Measurements from ENCODE around the gene TENM3. TPM values are rescaled to one million over a fixed set of nuclear protein-coding genes. Genes with fewer than 3 reads are reported as not detected.

The TENM3 gene
- total RNA-seq, 4 donors from 2014 or later: 0.69 to 8.2 (median 2.3) TPM

DNA sequence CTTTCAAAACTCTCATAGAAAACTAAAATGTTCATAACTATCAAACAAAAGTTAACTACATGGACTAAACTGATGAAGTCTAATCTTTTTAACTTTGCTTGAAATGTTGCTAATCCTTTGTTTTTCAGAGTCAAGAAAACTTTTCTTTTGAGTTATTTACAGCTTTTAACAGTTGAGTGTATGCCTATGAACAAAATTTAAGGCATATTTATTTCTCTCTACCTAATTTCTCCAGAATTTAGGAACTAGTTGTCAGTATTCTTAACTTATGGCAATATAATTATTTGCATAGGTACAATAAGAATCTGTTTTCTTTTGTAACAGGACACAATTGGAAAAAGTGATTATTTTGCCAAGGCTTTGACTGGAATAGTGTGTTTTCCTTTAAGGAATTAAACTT lies 23.8 kb downstream of the TENM3 start:
- intact Hi-C loops (cut with DNase I; ENCODE audit: low total_unique reads): no loop called here
- no peak overlapping the region for H3K4me3 ChIP-seq (ENCODE audit: low read depth, poor library complexity, severe bottlenecking)
- no peak for TF ChIP-seq POLR2A (IDR thresholded peaks at IDR 0.05)
- TF ChIP-seq, protein P1, sequence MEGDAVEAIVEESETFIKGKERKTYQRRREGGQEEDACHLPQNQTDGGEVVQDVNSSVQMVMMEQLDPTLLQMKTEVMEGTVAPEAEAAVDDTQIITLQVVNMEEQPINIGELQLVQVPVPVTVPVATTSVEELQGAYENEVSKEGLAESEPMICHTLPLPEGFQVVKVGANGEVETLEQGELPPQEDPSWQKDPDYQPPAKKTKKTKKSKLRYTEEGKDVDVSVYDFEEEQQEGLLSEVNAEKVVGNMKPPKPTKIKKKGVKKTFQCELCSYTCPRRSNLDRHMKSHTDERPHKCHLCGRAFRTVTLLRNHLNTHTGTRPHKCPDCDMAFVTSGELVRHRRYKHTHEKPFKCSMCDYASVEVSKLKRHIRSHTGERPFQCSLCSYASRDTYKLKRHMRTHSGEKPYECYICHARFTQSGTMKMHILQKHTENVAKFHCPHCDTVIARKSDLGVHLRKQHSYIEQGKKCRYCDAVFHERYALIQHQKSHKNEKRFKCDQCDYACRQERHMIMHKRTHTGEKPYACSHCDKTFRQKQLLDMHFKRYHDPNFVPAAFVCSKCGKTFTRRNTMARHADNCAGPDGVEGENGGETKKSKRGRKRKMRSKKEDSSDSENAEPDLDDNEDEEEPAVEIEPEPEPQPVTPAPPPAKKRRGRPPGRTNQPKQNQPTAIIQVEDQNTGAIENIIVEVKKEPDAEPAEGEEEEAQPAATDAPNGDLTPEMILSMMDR (IDR thresholded peaks at IDR 0.05): no peak
- no peak for DNase-seq (ENCODE audit: low spot score in 2 of 2)

GRCh38 chr4:182268966-182269365 lies 25.8 kb downstream of the TENM3 start:
- TF ChIP-seq, protein P1 (IDR thresholded peaks at IDR 0.05): no peak
- no peak for TF ChIP-seq POLR2A (IDR thresholded peaks at IDR 0.05)
- DNase-seq (ENCODE audit: low spot score in 2 of 2): peak in 1 of 2 donors; percentile 8
- 86 to 88% methylated on average over 3 of the region's 3 CpGs for WGBS, 2 donors
- no peak overlapping the region for H3K4me3 ChIP-seq (ENCODE audit: low read depth, poor library complexity, severe bottlenecking)
- intact Hi-C loops (cut with DNase I; ENCODE audit: low total_unique reads): no loop called here

DNA sequence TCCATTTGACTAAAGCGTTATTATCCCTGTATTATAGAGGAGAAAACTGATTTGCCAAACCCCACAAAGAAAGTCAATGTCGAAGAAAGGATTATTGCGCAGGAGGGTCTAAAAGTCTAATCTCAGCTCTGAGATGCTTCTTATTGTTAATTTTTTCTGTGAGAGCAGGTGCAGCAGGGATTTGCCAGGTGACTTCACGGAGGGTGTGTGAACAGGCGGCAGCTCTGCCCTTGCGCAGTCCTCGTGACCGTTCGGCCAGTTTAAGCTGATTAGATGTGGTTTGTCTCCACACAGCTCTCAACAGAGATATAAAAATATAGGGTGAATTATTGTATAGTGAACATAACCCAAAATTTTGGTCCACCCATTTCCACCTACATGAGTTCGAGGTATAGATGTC lies 28.5 kb downstream of the TENM3 start:
- intact Hi-C loops (cut with DNase I; ENCODE audit: low total_unique reads): no loop called here
- TF ChIP-seq, protein P1 (IDR thresholded peaks at IDR 0.05): no peak
- TF ChIP-seq POLR2A (IDR thresholded peaks at IDR 0.05): no peak
- no peak overlapping the region for H3K4me3 ChIP-seq (ENCODE audit: low read depth, poor library complexity, severe bottlenecking)
- 95% methylated on average over 10 of the region's 10 CpGs for WGBS, 2 donors
- DNase-seq (ENCODE audit: low spot score in 2 of 2): no peak

- no peak overlapping the region for H3K4me3 ChIP-seq (ENCODE audit: low read depth, poor library complexity, severe bottlenecking)
- DNase-seq (ENCODE audit: low spot score in 2 of 2): no peak
- TF ChIP-seq, protein P1 (IDR thresholded peaks at IDR 0.05): no peak
- intact Hi-C loops (cut with DNase I; ENCODE audit: low total_unique reads): no loop called here
- WGBS, 2 donors: 90 to 91% methylated on average over 7 of the region's 7 CpGs
Observed at GRCh38 chr4:182272151-182272550, 28.9 kb downstream of the TENM3 start.

DNA sequence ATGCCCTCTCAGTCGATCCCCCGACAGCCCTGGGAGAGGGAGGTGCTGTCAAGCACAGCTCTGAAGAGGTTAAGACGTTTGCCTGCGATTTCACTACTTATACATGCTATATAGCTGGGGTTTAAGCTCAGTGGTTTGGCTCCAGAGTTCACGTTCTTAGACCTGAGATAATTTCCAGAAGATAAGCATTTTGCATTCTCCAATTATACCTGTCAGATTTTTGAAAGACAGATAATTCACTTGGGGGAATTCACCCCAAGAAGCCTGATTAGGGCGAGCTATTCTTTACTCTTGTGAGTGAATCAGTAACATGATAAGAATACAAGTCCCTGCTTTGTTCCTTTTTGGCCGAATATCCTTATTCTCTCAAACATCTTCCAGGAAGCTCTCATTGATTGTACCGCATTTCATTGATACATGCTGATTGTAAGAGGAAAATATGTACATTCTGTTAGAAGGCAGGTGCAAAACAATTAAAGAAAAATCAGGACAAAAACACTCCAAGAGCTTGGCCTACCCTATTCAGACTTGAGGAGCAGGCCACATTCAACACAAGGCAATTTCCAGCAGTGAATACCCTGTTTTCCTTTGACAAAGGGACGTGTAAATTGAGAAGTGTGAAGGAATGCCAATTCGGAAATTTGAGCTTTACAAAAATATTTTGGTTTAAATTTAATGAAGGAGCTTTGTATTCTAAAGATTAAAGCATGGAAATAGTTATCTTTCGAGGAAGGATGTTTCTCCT lies 30.2 kb downstream of the TENM3 start:
- DNase-seq (ENCODE audit: low spot score in 2 of 2): no peak
- no peak for TF ChIP-seq POLR2A (IDR thresholded peaks at IDR 0.05)
- TF ChIP-seq, protein P1 (IDR thresholded peaks at IDR 0.05): no peak
- no peak overlapping the region for H3K4me3 ChIP-seq (ENCODE audit: low read depth, poor library complexity, severe bottlenecking)
- WGBS, 2 donors: 81 to 86% methylated on average over 11 of the region's 11 CpGs
- intact Hi-C loops (cut with DNase I; ENCODE audit: low total_unique reads): no loop called here

Data from lower leg skin (tissue), 4 donors.